GM12864 (cell line): ENCODE results near the gene RPL36A.

Experiments used
- DNase-seq: peaks from one replicate; pipeline ENCODE4 v3.0.0-alpha.2; 2011; ENCODE audit warnings: low read depth
- H3K4me3 ChIP-seq: 2 replicates; pipeline ENCODE4 v1.5.1; 2011; ENCODE audit warnings: mild to moderate bottlenecking, low read depth, low read length, control low read depth
- CTCF ChIP-seq: IDR thresholded peaks from 2 replicates; pipeline ENCODE4 v1.5.1; 2011; ENCODE audit warnings: low read depth, mild to moderate bottlenecking, moderate library complexity, low read length, control low read depth, inconsistent platforms; ENCODE audit errors: missing control alignments

Gene RPL36A

GRCh38 chrX:101377547-101377946 is 13.3 kb upstream of the RPL36A start:
- no peak for TF ChIP-seq CTCF
- no peak overlapping the region for H3K4me3 ChIP-seq
- DNase-seq, result no peak

- H3K4me3 ChIP-seq, result peak overlapping the region; percentile 78
- TF ChIP-seq CTCF, result no peak
- peak; percentile 76 for DNase-seq
These were observed 7.1 kb upstream of the RPL36A start for GRCh38 chrX:101383679-101384205.

- TF ChIP-seq CTCF, result no peak
- DNase-seq, result no peak
- peak overlapping the region; percentile 78 for H3K4me3 ChIP-seq
These were observed 5.7 kb upstream of the RPL36A start for GRCh38 chrX:101385026-101385684.

GRCh38 chrX:101385795-101386541 is 4.8 kb upstream of the RPL36A start, which contains the start of gene BTK:
Gene BTK (minus strand): TSS chrX:101386191. CDS start chrX:101375284, 10,907 bp downstream.
- no peak for TF ChIP-seq CTCF
- peak; percentile 76 for DNase-seq
- H3K4me3 ChIP-seq, result peak within 1 kb of the TSS; percentile 78

GRCh38 chrX:101386542-101386885 is 4.3 kb upstream of the RPL36A start:
- no peak for TF ChIP-seq CTCF
- DNase-seq, result no peak
- H3K4me3 ChIP-seq, result peak overlapping the region; percentile 78

GRCh38 chrX:101388604-101389003 is 2.2 kb upstream of the RPL36A start:
- DNase-seq, result no peak
- TF ChIP-seq CTCF, result no peak
- no peak overlapping the region for H3K4me3 ChIP-seq

GRCh38 chrX:101391831-101392230 is 1.0 kb downstream of the RPL36A start:
- H3K4me3 ChIP-seq, result peak overlapping the region; percentile 66
- TF ChIP-seq CTCF, result no peak
- no peak for DNase-seq
